ENCODE data around the gene POLR2J3. TPM values are rescaled to one million over a fixed set of nuclear protein-coding genes. Genes with fewer than 3 reads are reported as not detected.
"Not testable (repeated sequence)": the region's sequence is repeated elsewhere in the genome, so short reads cannot be mapped to it uniquely, and the experiment has no call there.

Gene POLR2J3
- total RNA-seq, 2 donors from 2014 or later, result 36.3 to 68.0 TPM

- H3K27me3 ChIP-seq (replicated peaks; ENCODE audit: insufficient read depth); H3K4me3 ChIP-seq; H3K9me3 ChIP-seq; DNase-seq (ENCODE audit: low spot score); H3K27ac ChIP-seq; H3K4me1 ChIP-seq (ENCODE audit: control insufficient read depth in 1 of 2, low read depth in 2 of 2); H3K36me3 ChIP-seq; ATAC-seq (ENCODE audit: insufficient number of reproducible peaks, low FRiP score, low read depth): not testable (repeated sequence)
Measured at GRCh38 chr7:102577315-102578240, 5.2 kb upstream of the POLR2J3 start.

- not testable (repeated sequence) for H3K27me3 ChIP-seq (replicated peaks; ENCODE audit: insufficient read depth); H3K4me3 ChIP-seq; H3K27ac ChIP-seq; ATAC-seq (ENCODE audit: insufficient number of reproducible peaks, low FRiP score, low read depth); H3K36me3 ChIP-seq; H3K9me3 ChIP-seq; H3K4me1 ChIP-seq (ENCODE audit: control insufficient read depth in 1 of 2, low read depth in 2 of 2); DNase-seq (ENCODE audit: low spot score)
Measured at GRCh38 chr7:102576363-102576762, 4.0 kb upstream of the POLR2J3 start.

- not testable (repeated sequence) for H3K27ac ChIP-seq; DNase-seq (ENCODE audit: low spot score); H3K4me1 ChIP-seq (ENCODE audit: control insufficient read depth in 1 of 2, low read depth in 2 of 2); H3K36me3 ChIP-seq; H3K9me3 ChIP-seq; H3K4me3 ChIP-seq; H3K27me3 ChIP-seq (replicated peaks; ENCODE audit: insufficient read depth); ATAC-seq (ENCODE audit: insufficient number of reproducible peaks, low FRiP score, low read depth)
Measured at GRCh38 chr7:102574607-102575006, 2.2 kb upstream of the POLR2J3 start.

- not testable (repeated sequence) for H3K4me1 ChIP-seq (ENCODE audit: control insufficient read depth in 1 of 2, low read depth in 2 of 2); H3K27ac ChIP-seq; DNase-seq (ENCODE audit: low spot score); H3K9me3 ChIP-seq; ATAC-seq (ENCODE audit: insufficient number of reproducible peaks, low FRiP score, low read depth); H3K27me3 ChIP-seq (replicated peaks; ENCODE audit: insufficient read depth); H3K36me3 ChIP-seq; H3K4me3 ChIP-seq
Measured at GRCh38 chr7:102568620-102569019, 3.8 kb downstream of the POLR2J3 start.

- H3K27ac ChIP-seq; H3K27me3 ChIP-seq (replicated peaks; ENCODE audit: insufficient read depth); H3K36me3 ChIP-seq; H3K4me1 ChIP-seq (ENCODE audit: control insufficient read depth in 1 of 2, low read depth in 2 of 2); ATAC-seq (ENCODE audit: insufficient number of reproducible peaks, low FRiP score, low read depth); H3K9me3 ChIP-seq; DNase-seq (ENCODE audit: low spot score); H3K4me3 ChIP-seq: not testable (repeated sequence)
Measured at GRCh38 chr7:102550808-102551422, 21.5 kb downstream of the POLR2J3 start, which contains the start of gene SPDYE2. Gene SPDYE2, plus strand, starts transcription at chr7:102551226. Its CDS starts 2,030 bp downstream, at chr7:102553256.

- not testable (repeated sequence) for H3K27me3 ChIP-seq (replicated peaks; ENCODE audit: insufficient read depth); ATAC-seq (ENCODE audit: insufficient number of reproducible peaks, low FRiP score, low read depth); DNase-seq (ENCODE audit: low spot score)
Measured at GRCh38 chr7:102546353-102546752, 26.0 kb downstream of the POLR2J3 start.

GRCh38 chr7:102545288-102545687 is 27.1 kb downstream of the POLR2J3 start:
- DNase-seq (ENCODE audit: low spot score); H3K4me1 ChIP-seq (ENCODE audit: control insufficient read depth in 1 of 2, low read depth in 2 of 2); H3K36me3 ChIP-seq; H3K27ac ChIP-seq; H3K4me3 ChIP-seq; H3K9me3 ChIP-seq; H3K27me3 ChIP-seq (replicated peaks; ENCODE audit: insufficient read depth); ATAC-seq (ENCODE audit: insufficient number of reproducible peaks, low FRiP score, low read depth): not testable (repeated sequence)

More at GRCh38 chr7:102546353-102546752, 26.0 kb downstream of the POLR2J3 start:
- H3K4me1 ChIP-seq (ENCODE audit: control insufficient read depth in 1 of 2, low read depth in 2 of 2); H3K36me3 ChIP-seq; H3K4me3 ChIP-seq; H3K9me3 ChIP-seq; H3K27ac ChIP-seq: not testable (repeated sequence)

- not testable (repeated sequence) for H3K27me3 ChIP-seq (replicated peaks; ENCODE audit: insufficient read depth); H3K9me3 ChIP-seq; H3K4me1 ChIP-seq (ENCODE audit: control insufficient read depth in 1 of 2, low read depth in 2 of 2); H3K36me3 ChIP-seq; ATAC-seq (ENCODE audit: insufficient number of reproducible peaks, low FRiP score, low read depth); H3K4me3 ChIP-seq; H3K27ac ChIP-seq; DNase-seq (ENCODE audit: low spot score)
Measured at GRCh38 chr7:102544372-102544771, 28.0 kb downstream of the POLR2J3 start.

GRCh38 chr7:102543596-102543995 is 28.8 kb downstream of the POLR2J3 start, which contains the start of gene UPK3BL2:
Gene UPK3BL2, minus strand, starts transcription at chr7:102543696. Its CDS starts 60 bp downstream, at chr7:102543636.
- not testable (repeated sequence) for ATAC-seq (ENCODE audit: insufficient number of reproducible peaks, low FRiP score, low read depth); H3K4me3 ChIP-seq; DNase-seq (ENCODE audit: low spot score); H3K27me3 ChIP-seq (replicated peaks; ENCODE audit: insufficient read depth); H3K27ac ChIP-seq; H3K4me1 ChIP-seq (ENCODE audit: control insufficient read depth in 1 of 2, low read depth in 2 of 2); H3K9me3 ChIP-seq; H3K36me3 ChIP-seq

GRCh38 chr7:102542771-102543170 is 29.6 kb downstream of the POLR2J3 start:
- H3K4me1 ChIP-seq (ENCODE audit: control insufficient read depth in 1 of 2, low read depth in 2 of 2); H3K36me3 ChIP-seq; H3K9me3 ChIP-seq; H3K4me3 ChIP-seq; H3K27me3 ChIP-seq (replicated peaks; ENCODE audit: insufficient read depth); DNase-seq (ENCODE audit: low spot score); H3K27ac ChIP-seq; ATAC-seq (ENCODE audit: insufficient number of reproducible peaks, low FRiP score, low read depth): not testable (repeated sequence)

- not testable (repeated sequence) for H3K27ac ChIP-seq; H3K9me3 ChIP-seq; H3K27me3 ChIP-seq (replicated peaks; ENCODE audit: insufficient read depth); ATAC-seq (ENCODE audit: insufficient number of reproducible peaks, low FRiP score, low read depth); H3K36me3 ChIP-seq; DNase-seq (ENCODE audit: low spot score); H3K4me3 ChIP-seq; H3K4me1 ChIP-seq (ENCODE audit: control insufficient read depth in 1 of 2, low read depth in 2 of 2)
Measured at GRCh38 chr7:102542083-102542482, 30.3 kb downstream of the POLR2J3 start.

- not testable (repeated sequence) for H3K27ac ChIP-seq; H3K4me1 ChIP-seq (ENCODE audit: control insufficient read depth in 1 of 2, low read depth in 2 of 2); H3K9me3 ChIP-seq; DNase-seq (ENCODE audit: low spot score); H3K4me3 ChIP-seq; ATAC-seq (ENCODE audit: insufficient number of reproducible peaks, low FRiP score, low read depth); H3K27me3 ChIP-seq (replicated peaks; ENCODE audit: insufficient read depth); H3K36me3 ChIP-seq
Measured at GRCh38 chr7:102540604-102541003, 31.8 kb downstream of the POLR2J3 start.

Measured in thoracic aorta (tissue), 2 donors.